Stimulated activated CD4-positive, alpha-beta T cell treated with anti-CD3 and anti-CD28 coated beads, Interleukin-1b, Interleukin-23, amount 100 ng/mL, for 24 hours (primary cell): ENCODE results near the gene SYNE1.
"Not testable (repeated sequence)": the region's sequence is repeated elsewhere in the genome, so short reads cannot be mapped to it uniquely, and the experiment has no call there.

Experiments used
- DNase-seq, 4 experiments: peaks; one replicate each; pipeline ENCODE4 v3.0.0-alpha.2; 2020; ENCODE audit warnings: low read depth in 4 of 4, low spot score in 1 of 4

SYNE1 gene

GRCh38 chr6:152631376-152631775 is 5.8 kb downstream of the SYNE1 start:
- DNase-seq: no peak

GRCh38 chr6:152630832-152631231 is 6.3 kb downstream of the SYNE1 start:
- no peak for DNase-seq

- no peak for DNase-seq
Observed at GRCh38 chr6:152625213-152625612, 11.9 kb downstream of the SYNE1 start.

- not testable (repeated sequence) for DNase-seq
Observed at GRCh38 chr6:152614776-152615175, 22.4 kb downstream of the SYNE1 start.

- no peak for DNase-seq
Observed at GRCh38 chr6:152609125-152609670, 28.0 kb downstream of the SYNE1 start.

- no peak for DNase-seq
Observed at GRCh38 chr6:152605941-152606340, 31.2 kb downstream of the SYNE1 start.

- DNase-seq: no peak
Observed at GRCh38 chr6:152605342-152605741, 31.8 kb downstream of the SYNE1 start.

GRCh38 chr6:152603911-152604310 is 33.3 kb downstream of the SYNE1 start:
- DNase-seq: no peak

GRCh38 chr6:152600022-152600421 is 37.1 kb downstream of the SYNE1 start:
- DNase-seq: no peak

- no peak for DNase-seq
Observed at GRCh38 chr6:152598901-152599537, 38.1 kb downstream of the SYNE1 start.

GRCh38 chr6:152598421-152598820 is 38.7 kb downstream of the SYNE1 start:
- no peak for DNase-seq

- no peak for DNase-seq
Observed at GRCh38 chr6:152596726-152597125, 40.4 kb downstream of the SYNE1 start.

- DNase-seq: no peak
Observed at GRCh38 chr6:152595499-152595898, 41.7 kb downstream of the SYNE1 start.

GRCh38 chr6:152594701-152595100 is 42.5 kb downstream of the SYNE1 start:
- DNase-seq: no peak

GRCh38 chr6:152588456-152588855 is 48.7 kb downstream of the SYNE1 start:
- no peak for DNase-seq

- DNase-seq: no peak
Observed at GRCh38 chr6:152587473-152587872, 49.7 kb downstream of the SYNE1 start.

- no peak for DNase-seq
Observed at GRCh38 chr6:152585236-152585635, 51.9 kb downstream of the SYNE1 start.

GRCh38 chr6:152583888-152584287 is 53.3 kb downstream of the SYNE1 start:
- DNase-seq: no peak

- DNase-seq: no peak
Observed at GRCh38 chr6:152576525-152576924, 60.6 kb downstream of the SYNE1 start.

GRCh38 chr6:152575621-152576150 is 61.5 kb downstream of the SYNE1 start:
- no peak for DNase-seq

GRCh38 chr6:152575161-152575560 is 62.0 kb downstream of the SYNE1 start:
- DNase-seq: no peak

- no peak for DNase-seq
Observed at GRCh38 chr6:152573762-152574161, 63.4 kb downstream of the SYNE1 start.
